Measurements from ENCODE around the gene MORN1. TPM values are rescaled to one million over a fixed set of nuclear protein-coding genes. Genes with fewer than 3 reads are reported as not detected.

The MORN1 gene
- total and polyA plus RNA-seq, 2 of the 8 experiments (the other 6 are each of a cell fraction or from before 2014, with no cell fraction given), result 5.0 to 9.1 TPM

DNA sequence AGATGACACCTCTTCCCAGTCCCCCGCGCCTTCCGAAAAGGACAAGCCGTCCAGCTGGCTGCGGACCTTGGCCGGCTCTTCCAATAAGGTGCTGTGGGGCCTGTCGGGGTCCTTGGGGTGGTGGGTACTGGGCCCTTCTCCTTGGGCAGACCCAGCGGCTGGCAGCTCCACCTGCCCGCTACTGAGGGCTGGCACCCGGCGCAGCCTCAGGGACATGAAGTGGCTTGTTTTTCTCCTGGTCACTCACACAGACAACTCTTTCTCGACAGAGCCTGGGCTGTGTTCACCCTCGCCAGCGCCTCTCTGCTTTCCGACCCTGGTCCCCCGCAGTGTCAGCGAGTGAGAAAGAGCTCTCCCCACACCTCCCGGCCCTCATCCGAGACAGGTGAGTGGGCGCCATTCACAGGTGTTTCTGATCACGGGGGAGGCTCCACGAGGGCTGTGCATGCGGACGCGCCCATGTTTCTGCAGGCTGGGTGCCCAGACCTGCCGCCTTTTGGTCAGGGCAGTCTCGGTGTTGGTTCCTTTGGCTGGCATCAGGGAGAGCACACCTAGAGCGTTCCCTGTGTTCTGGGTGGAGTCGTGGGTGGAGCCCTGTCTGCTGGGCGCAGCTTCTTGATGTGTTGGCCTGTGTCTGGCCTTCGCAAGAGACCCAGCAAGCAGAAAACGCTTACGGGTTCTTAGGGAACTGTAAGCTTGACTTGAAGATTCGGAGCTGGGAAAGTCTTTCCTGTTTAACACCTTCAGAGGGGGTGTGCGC lies 88.2 kb downstream of the MORN1 start:
- ChIA-PET CTCF (ENCODE audit: partially characterized antibody) (interaction anchor here (0.5 to 2.2 kb wide), 5 partner anchors 8 to 888 kb away, joined by 3 to 6 read pairs (median 3); no protein-coding TSS in a partner anchor), POLR2A (ENCODE audit: partially characterized antibody) (interaction anchor here (0.9 to 2.5 kb wide), 6 partner anchors 9 to 79 kb away, joined by 3 to 5 read pairs (median 4); no protein-coding TSS in a partner anchor)
- Histone ChIP-seq H3K9ac (replicated peaks in 1 of 4; ENCODE audit: extremely low read depth in 1 of 4, low read depth in 3 of 4, low read length in 3 of 4) (no peak overlapping the region), H3K56ac (replicated peaks; ENCODE audit: insufficient read length, low read depth, low read length) (no peak overlapping the region), H3K27me3 (replicated peaks in 1 of 4; ENCODE audit: control insufficient read depth in 3 of 4, extremely low read depth in 1 of 4, insufficient read depth in 3 of 4, low read length in 3 of 4) (no peaks in the 10 kb centered on the region), H3K4me1 (replicated peaks in 1 of 4; ENCODE audit: control insufficient read depth in 3 of 4, insufficient read depth in 4 of 4, low read length in 3 of 4) (peaks cover 0 to 3% (median 0%) of the 10 kb centered on the region in 4 experiments; a peak in 3 of 7 replicates), H2AFZ (ENCODE audit: low read length) (no peak overlapping the region), H4K20me1 (replicated peaks in 1 of 2; ENCODE audit: control insufficient read depth in 1 of 2, insufficient read depth in 2 of 2, low read length in 2 of 2) (peaks cover 12 to 41% of the 10 kb centered on the region in 2 experiments), H3K79me2 (ENCODE audit: control insufficient read depth in 1 of 2, insufficient read depth in 2 of 2, low read length in 2 of 2) (peaks cover 0 to 45% of the 10 kb centered on the region in 2 experiments; a peak in 3 of 4 replicates), H2AK5ac (ENCODE audit: low read depth, low read length) (no peak overlapping the region), H2BK15ac (ENCODE audit: low read length) (no peak overlapping the region), H2BK20ac (ENCODE audit: low read length) (no peak overlapping the region), H3K9me3 (ENCODE audit: insufficient read depth in 2 of 2, low read depth in 1 of 2, low read length in 1 of 2) (no peaks in the 10 kb centered on the region), H3K4me2 (ENCODE audit: insufficient read depth in 1 of 2, low read depth in 2 of 2, low read length in 2 of 2) (no peak overlapping the region), H3K23ac (ENCODE audit: insufficient read length) (no peak overlapping the region), H3K79me1 (ENCODE audit: low read depth, low read length) (peaks cover 25% of the 10 kb centered on the region), H3K18ac (ENCODE audit: extremely low read depth, low read length) (no peak overlapping the region), H2BK5ac (ENCODE audit: low read depth, low read length) (no peak overlapping the region), H3K4me3 (ENCODE audit: extremely low read depth in 1 of 4, insufficient read depth in 2 of 4, low read depth in 3 of 4, low read length in 4 of 4) (no peak overlapping the region), H2BK120ac (replicated peaks; ENCODE audit: low read depth, low read length) (no peak overlapping the region), H3K4ac (replicated peaks; ENCODE audit: insufficient read length, low read depth, low read length) (no peak overlapping the region), H4K8ac (ENCODE audit: extremely low read depth, insufficient read depth, low read length) (peak overlapping the region; percentile 71; the same call in 1 of the 2 replicates), H4K91ac (replicated peaks; ENCODE audit: insufficient read length, low read length) (no peak overlapping the region), H4K5ac (ENCODE audit: insufficient read length, low read depth, low read length) (no peak overlapping the region), H3K36me3 (ENCODE audit: control insufficient read depth in 2 of 4, insufficient read depth in 4 of 4, low read length in 3 of 4) (peaks cover 6 to 43% (median 25%) of the 10 kb centered on the region in 4 experiments; a peak in 6 of 8 replicates), H3K14ac (ENCODE audit: insufficient read length) (no peak overlapping the region), H3K27ac (ENCODE audit: low read depth, low read length) (no peak overlapping the region), H2BK12ac (ENCODE audit: low read depth, low read length) (no peak overlapping the region), H3K23me2 (ENCODE audit: low read depth, low read length) (no peaks in the 10 kb centered on the region)
- FAIRE-seq (no peak), DNase-seq (ENCODE audit: low read depth in 1 of 2, low spot score in 2 of 2) (no peak)
- 87% methylated on average over 31 of the region's 35 CpGs; no CpG with 5 or more reads in 1 of the 2 experiments for WGBS, 2 experiments (ENCODE audit: extremely low coverage in 1 of 2, insufficient coverage in 1 of 2, insufficient read length in 1 of 2, insufficient replicate concordance in 2 of 2, low coverage in 1 of 2, low lambda C conversion rate in 2 of 2, missing lambda C conversion rate in 1 of 2)
- TF ChIP-seq TBP (IDR thresholded peaks at IDR 0.05; ENCODE audit: low read depth, low read length) (no peak), GABPA (IDR thresholded peaks at IDR 0.05; ENCODE audit: borderline replicate concordance, insufficient read depth, low read length) (0 out of 2 replicates have a peak, but pooled peaks have one; percentile 1)

Data from H1 (cell line).